GM18498 (cell line): ENCODE measurements around the gene FOSB.
A peak's percentile ranks its signal among the peaks of the same experiment; 100 is the strongest.
"Not testable (repeated sequence)": the region's sequence is repeated elsewhere in the genome, so short reads cannot be mapped to it uniquely, and the experiment has no call there.

ENCODE experiments used
- ATAC-seq: cut with Tn5 transposase; IDR thresholded peaks from one replicate; pipeline ENCODE4 v1.9.1; 2021; ENCODE audit warnings: mild to moderate bottlenecking, moderate library complexity; ENCODE audit not compliant: unreplicated experiment

FOSB gene

GRCh38 chr19:45503909-45504308 is 36.1 kb downstream of the FOSB start:
- ATAC-seq, result no peak

- no peak for ATAC-seq
Measured at GRCh38 chr19:45505151-45505995, 37.6 kb downstream of the FOSB start.

GRCh38 chr19:45505996-45506245 is 38.1 kb downstream of the FOSB start:
- no peak for ATAC-seq

GRCh38 chr19:45506246-45506988 is 38.6 kb downstream of the FOSB start:
- peak; percentile 70 for ATAC-seq

GRCh38 chr19:45506989-45507871 is 39.4 kb downstream of the FOSB start, which contains the start of gene VASP:
Gene VASP, plus strand, starts transcription at chr19:45507479. Its CDS starts 293 bp downstream, at chr19:45507772.
- ATAC-seq, result peak; percentile 53

GRCh38 chr19:45507872-45508416 is 40.1 kb downstream of the FOSB start:
- no peak for ATAC-seq

GRCh38 chr19:45508417-45508860 is 40.6 kb downstream of the FOSB start:
- ATAC-seq, result no peak

GRCh38 chr19:45508861-45509691 is 41.3 kb downstream of the FOSB start:
- no peak for ATAC-seq

- no peak for ATAC-seq
Measured at GRCh38 chr19:45509692-45510015, 41.9 kb downstream of the FOSB start.

GRCh38 chr19:45510352-45510751 is 42.6 kb downstream of the FOSB start:
- ATAC-seq, result not testable (repeated sequence)

GRCh38 chr19:45511074-45511473 is 43.3 kb downstream of the FOSB start:
- no peak for ATAC-seq

GRCh38 chr19:45512881-45513483 is 45.2 kb downstream of the FOSB start:
- ATAC-seq, result no peak

GRCh38 chr19:45514376-45515051 is 46.7 kb downstream of the FOSB start:
- no peak for ATAC-seq

- ATAC-seq, result no peak
Measured at GRCh38 chr19:45515081-45515624, 47.4 kb downstream of the FOSB start.

- ATAC-seq, result no peak
Measured at GRCh38 chr19:45515807-45516401, 48.1 kb downstream of the FOSB start.

GRCh38 chr19:45517238-45517637 is 49.4 kb downstream of the FOSB start:
- no peak for ATAC-seq

GRCh38 chr19:45517641-45518468 is 50.1 kb downstream of the FOSB start:
- ATAC-seq, result no peak

- no peak for ATAC-seq
Measured at GRCh38 chr19:45518469-45518826, 50.7 kb downstream of the FOSB start.
